Stomach (tissue), 4 donors: ENCODE data around the gene LRP1B.

Experiments used
- EP300 ChIP-seq: sonication (generic); formaldehyde crosslinking; IDR thresholded peaks from one replicate; pipeline ENCODE4 v1.6.1; 2017; ENCODE audit warnings: antibody characterized with exemption
- POLR2A ChIP-seq, 4 donors: fragments of 450-650 bp; IDR thresholded peaks; one replicate each; pipeline ENCODE4 v1.6.1; 2016; ENCODE audit warnings: antibody characterized with exemption in 4 of 4, control low read depth in 2 of 4, mild to moderate bottlenecking in 1 of 4, moderate library complexity in 1 of 4
- POLR2AphosphoS5 ChIP-seq, 3 donors: sonication (generic); formaldehyde crosslinking; IDR thresholded peaks; one replicate each; pipeline ENCODE4 v1.6.1; 2016; ENCODE audit warnings: antibody characterized with exemption in 3 of 3
- TF ChIP-seq, protein P1 (sequence below), 7 experiments: fragments of 450-650 bp in 4 of 7; fragments of 200-600 bp in 3 of 7; sonication (generic) in 3 of 7; IDR thresholded peaks; one replicate each; pipeline ENCODE4 v1.5.1; 2016 to 2019; ENCODE audit warnings: antibody characterized with exemption in 7 of 7, control low read depth in 2 of 7, mild to moderate bottlenecking in 1 of 7

DNA sequence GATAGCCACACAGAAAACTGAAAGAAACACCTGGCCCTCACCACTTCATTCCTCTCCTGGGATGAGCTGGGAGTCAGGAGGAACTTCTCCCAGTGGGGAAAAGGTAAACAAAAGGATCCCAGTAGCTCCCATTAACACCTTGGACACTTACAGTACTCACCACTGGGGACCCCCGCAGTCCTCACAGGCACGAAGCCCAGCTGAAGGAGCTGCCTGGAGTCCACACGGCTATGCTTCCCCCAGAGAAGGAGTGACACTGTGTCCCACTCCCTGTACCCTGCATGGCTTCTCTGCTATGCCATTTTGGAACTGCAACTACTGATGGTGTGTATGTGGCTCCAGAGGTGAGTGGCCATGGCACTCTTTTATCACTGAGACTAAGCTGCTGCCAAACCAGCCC lies 1565.1 kb downstream of the LRP1B start:
- TF ChIP-seq, protein P1, sequence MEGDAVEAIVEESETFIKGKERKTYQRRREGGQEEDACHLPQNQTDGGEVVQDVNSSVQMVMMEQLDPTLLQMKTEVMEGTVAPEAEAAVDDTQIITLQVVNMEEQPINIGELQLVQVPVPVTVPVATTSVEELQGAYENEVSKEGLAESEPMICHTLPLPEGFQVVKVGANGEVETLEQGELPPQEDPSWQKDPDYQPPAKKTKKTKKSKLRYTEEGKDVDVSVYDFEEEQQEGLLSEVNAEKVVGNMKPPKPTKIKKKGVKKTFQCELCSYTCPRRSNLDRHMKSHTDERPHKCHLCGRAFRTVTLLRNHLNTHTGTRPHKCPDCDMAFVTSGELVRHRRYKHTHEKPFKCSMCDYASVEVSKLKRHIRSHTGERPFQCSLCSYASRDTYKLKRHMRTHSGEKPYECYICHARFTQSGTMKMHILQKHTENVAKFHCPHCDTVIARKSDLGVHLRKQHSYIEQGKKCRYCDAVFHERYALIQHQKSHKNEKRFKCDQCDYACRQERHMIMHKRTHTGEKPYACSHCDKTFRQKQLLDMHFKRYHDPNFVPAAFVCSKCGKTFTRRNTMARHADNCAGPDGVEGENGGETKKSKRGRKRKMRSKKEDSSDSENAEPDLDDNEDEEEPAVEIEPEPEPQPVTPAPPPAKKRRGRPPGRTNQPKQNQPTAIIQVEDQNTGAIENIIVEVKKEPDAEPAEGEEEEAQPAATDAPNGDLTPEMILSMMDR (IDR thresholded peaks at IDR 0.05): no peak
- no peak for TF ChIP-seq POLR2A (IDR thresholded peaks at IDR 0.05)
- TF ChIP-seq POLR2AphosphoS5 (IDR thresholded peaks at IDR 0.05): no peak
- no peak for TF ChIP-seq EP300
